Lower lobe of right lung (tissue), 2 donors: ENCODE data around the gene RHEX. TPM values are rescaled to one million over a fixed set of nuclear protein-coding genes. Genes with fewer than 3 reads are reported as not detected.

Experiments used
- ATAC-seq, 2 donors: fragments of 200-7000 bp; cut with Tn5 transposase; one replicate each; pipeline ENCODE4 v1.9.1; 2020 to 2022; ENCODE audit warnings: mild to moderate bottlenecking in 2 of 2, moderate library complexity in 2 of 2
- DNase-seq: peaks from one replicate; pipeline ENCODE4 v3.0.0-alpha.2; 2020
- H3K27ac ChIP-seq: fragments of 200-600 bp; one replicate; pipeline ENCODE4 v1.8.0; 2022
- H3K27me3 ChIP-seq: fragments of 200-600 bp; one replicate; pipeline ENCODE4 v1.8.0; 2022; ENCODE audit warnings: low read depth
- H3K36me3 ChIP-seq: fragments of 200-600 bp; one replicate; pipeline ENCODE4 v1.8.0; 2022; ENCODE audit warnings: mild to moderate bottlenecking
- H3K4me1 ChIP-seq: fragments of 200-600 bp; one replicate; pipeline ENCODE4 v1.8.0; 2022
- H3K4me3 ChIP-seq: fragments of 200-600 bp; one replicate; pipeline ENCODE4 v1.8.0; 2022; ENCODE audit warnings: mild to moderate bottlenecking
- H3K9me3 ChIP-seq: fragments of 200-600 bp; one replicate; pipeline ENCODE4 v1.8.0; 2022
- CTCF ChIP-seq: fragments of 200-600 bp; IDR thresholded peaks from one replicate; pipeline ENCODE4 v1.8.0; 2022; ENCODE audit warnings: antibody characterized with exemption, mild to moderate bottlenecking
- intact Hi-C: fragments of 100-400 bp; cut with DNase I; formaldehyde crosslinking; loops from one replicate; pipeline ENCODE4 v1.11.0; 2022
- total RNA-seq: library from RNA; stranded (reverse); fragmentation: NEBNext Ultra II Directional; extraction: Animal tissue kit (Norgen Biotek cat#: 25700); gene quantifications from one replicate; pipeline ENCODE4 v1.2.1, GENCODE V29; 2021
- donor health status: DM: no; HTN: yes; CAD: no; lungs with severe emphysema.

Gene RHEX
- total RNA-seq, 1 donor from 2014 or later = 13.5 TPM

- TF ChIP-seq CTCF = no peak
- Histone ChIP-seq H3K4me3 (no peak overlapping the region), H3K9me3 (no peaks in the 10 kb centered on the region), H3K27me3 (no peaks in the 10 kb centered on the region), H3K36me3 (no peaks in the 10 kb centered on the region), H3K27ac (no peak overlapping the region), H3K4me1 (no peaks in the 10 kb centered on the region)
- intact Hi-C loops = no loop called here
- DNase-seq (no peak), ATAC-seq (no peak)
Observed at GRCh38 chr1:206074839-206075238, 21.9 kb downstream of the RHEX start.

- ATAC-seq (no peak), DNase-seq (no peak)
- Histone ChIP-seq H3K9me3 (no peaks in the 10 kb centered on the region), H3K4me3 (no peak overlapping the region), H3K27ac (no peak overlapping the region), H3K36me3 (no peaks in the 10 kb centered on the region), H3K27me3 (no peaks in the 10 kb centered on the region), H3K4me1 (no peaks in the 10 kb centered on the region)
- intact Hi-C loops = no loop called here
- TF ChIP-seq CTCF = no peak
Observed at GRCh38 chr1:206075786-206076755, 23.1 kb downstream of the RHEX start.

GRCh38 chr1:206079135-206079534 lies 26.2 kb downstream of the RHEX start:
- DNase-seq (no peak), ATAC-seq (no peak)
- intact Hi-C loops = no loop called here
- H3K4me1 ChIP-seq = no peaks in the 10 kb centered on the region
- no peak overlapping the region for H3K27ac ChIP-seq
- no peak overlapping the region for H3K4me3 ChIP-seq
- H3K9me3 ChIP-seq = no peaks in the 10 kb centered on the region
- H3K36me3 ChIP-seq = no peaks in the 10 kb centered on the region
- no peak for TF ChIP-seq CTCF
- no peaks in the 10 kb centered on the region for H3K27me3 ChIP-seq

GRCh38 chr1:206080026-206080820 lies 27.2 kb downstream of the RHEX start:
- ATAC-seq = no peak
- H3K4me3 ChIP-seq = no peak overlapping the region
- no peak for DNase-seq
- H3K36me3 ChIP-seq = no peaks in the 10 kb centered on the region
- no peak overlapping the region for H3K27ac ChIP-seq
- TF ChIP-seq CTCF = no peak
- intact Hi-C loops = no loop called here
- no peaks in the 10 kb centered on the region for H3K27me3 ChIP-seq
- H3K4me1 ChIP-seq = no peaks in the 10 kb centered on the region
- H3K9me3 ChIP-seq = no peaks in the 10 kb centered on the region

GRCh38 chr1:206081856-206082255 lies 28.9 kb downstream of the RHEX start:
- peak; percentile 40 to 43 for ATAC-seq
- H3K9me3 ChIP-seq = no peaks in the 10 kb centered on the region
- no peak overlapping the region for H3K4me3 ChIP-seq
- H3K36me3 ChIP-seq = no peaks in the 10 kb centered on the region
- no peak for TF ChIP-seq CTCF
- intact Hi-C loops = no loop called here
- H3K4me1 ChIP-seq = no peaks in the 10 kb centered on the region
- no peaks in the 10 kb centered on the region for H3K27me3 ChIP-seq
- DNase-seq = no peak
- no peak overlapping the region for H3K27ac ChIP-seq
